Esophagus squamous epithelium (tissue), 5 donors: ENCODE results near the gene PLEKHM1. TPM values are rescaled to one million over a fixed set of nuclear protein-coding genes. Genes with fewer than 3 reads are reported as not detected.

Source experiments
- DNase-seq: peaks from one replicate; lab custom pipeline; 2025; lab: John Stamatoyannopoulos, UW
- H3K27ac ChIP-seq, 4 donors: fragments of 200-600 bp; sonication (generic); one replicate each; pipeline ENCODE4 v1.5.1; 2016 to 2019; ENCODE audit warnings: mild to moderate bottlenecking in 1 of 4
- H3K27me3 ChIP-seq, 4 donors: fragments of 200-600 bp; sonication (generic); 1 replicate in 3 of 4; 2 replicates in 1 of 4; pipeline versions ENCODE4 v1.5.1 to v1.6.0; 2017 to 2021; ENCODE audit warnings: antibody characterized with exemption in 1 of 4
- H3K36me3 ChIP-seq, 3 donors: fragments of 200-600 bp; sonication (generic); one replicate each; pipeline ENCODE4 v1.5.1; 2016 to 2019
- H3K4me1 ChIP-seq, 3 donors: fragments of 200-600 bp; sonication (generic); one replicate each; pipeline ENCODE4 v1.5.1; 2017 to 2019
- H3K4me3 ChIP-seq, 4 donors: fragments of 200-600 bp; sonication (generic); 1 replicate in 3 of 4; 2 replicates in 1 of 4; pipeline ENCODE4 v1.5.1; 2016 to 2019; ENCODE audit warnings: mild to moderate bottlenecking in 2 of 4, moderate library complexity in 1 of 4
- H3K9me3 ChIP-seq, 3 donors: fragments of 200-600 bp; sonication (generic); one replicate each; pipeline ENCODE4 v1.5.1; 2016 to 2019
- CTCF ChIP-seq, 6 experiments: fragments of 450-650 bp in 4 of 6; fragments of 200-600 bp in 2 of 6; sonication (generic) in 2 of 6; IDR thresholded peaks; one replicate each; pipeline ENCODE4 v1.5.1; 2016 to 2019; ENCODE audit warnings: antibody characterized with exemption in 6 of 6, mild to moderate bottlenecking in 4 of 6, moderate library complexity in 4 of 6
- POLR2A ChIP-seq, 4 donors: fragments of 450-650 bp; IDR thresholded peaks; one replicate each; pipeline ENCODE4 v1.6.1; 2017; ENCODE audit warnings: antibody characterized with exemption in 4 of 4, mild to moderate bottlenecking in 4 of 4, moderate library complexity in 3 of 4
- WGBS, 2 donors: methylation state at CpG; one replicate each; pipeline ENCODE4 v1.1.5; 2018; 5-methylcytosine and 5-hydroxymethylcytosine counted together
- intact Hi-C: fragments of 100-400 bp; cut with DNase I; formaldehyde crosslinking; loops from one replicate; pipeline ENCODE4 v1.15.0; 2022
- total RNA-seq, 4 donors: library from RNA; depleted of rRNA; stranded (reverse); fragments of >200 nt; gene quantifications; one replicate each; pipeline ENCODE4 v1.1.0, GENCODE V29; 2016
- donor health status: DM: yes; HTN: yes; CAD: no.

The PLEKHM1 gene
- total RNA-seq, 4 donors from 2014 or later, result 47.7 to 105 (median 81.1) TPM

GRCh38 chr17:45411348-45412105 is 79.0 kb downstream of the PLEKHM1 start:
- peak overlapping the region; percentile 71 to 82 (median 82) for H3K27ac ChIP-seq
- H3K27me3 ChIP-seq, result no peaks in the 10 kb centered on the region
- H3K9me3 ChIP-seq, result no peaks in the 10 kb centered on the region
- TF ChIP-seq CTCF (IDR thresholded peaks at IDR 0.05) (no peak), POLR2A (IDR thresholded peaks at IDR 0.05) (no peak)
- H3K4me3 ChIP-seq, result no peak overlapping the region
- H3K4me1 ChIP-seq, result peaks cover 30 to 96% (median 36%) of the 10 kb centered on the region in 3 donors
- intact Hi-C loops, result no loop called here
- DNase-seq, result no peak
- WGBS, 2 donors, result 89 to 94% methylated on average over 2 to 4 of the region's 5 CpGs
- H3K36me3 ChIP-seq, result peaks cover 0 to 7% (median 0%) of the 10 kb centered on the region in 3 donors

GRCh38 chr17:45410144-45411091 is 80.1 kb downstream of the PLEKHM1 start:
- WGBS, 2 donors, result 63 to 77% methylated on average over 9 to 14 of the region's 24 CpGs
- peaks cover 33 to 97% (median 36%) of the 10 kb centered on the region in 3 donors for H3K4me1 ChIP-seq
- DNase-seq, result no peak

GRCh38 chr17:45409659-45410076 is 80.9 kb downstream of the PLEKHM1 start:
- intact Hi-C loops, result no loop called here
- Histone ChIP-seq H3K27ac (peak overlapping the region; percentile 71 to 82 (median 78)), H3K36me3 (peaks cover 0 to 21% (median 10%) of the 10 kb centered on the region in 3 donors), H3K27me3 (no peaks in the 10 kb centered on the region), H3K9me3 (no peaks in the 10 kb centered on the region), H3K4me3 (peak overlapping the region; percentile 17 to 62 (median 39)), H3K4me1 (peaks cover 29 to 97% (median 36%) of the 10 kb centered on the region in 3 donors)
- TF ChIP-seq POLR2A (IDR thresholded peaks at IDR 0.05) (no peak), CTCF (IDR thresholded peaks at IDR 0.05) (no peak)
- DNase-seq, result no peak
- WGBS, 2 donors, result 52 to 92% methylated on average over 2 to 4 of the region's 5 CpGs

More at GRCh38 chr17:45410144-45411091, 80.1 kb downstream of the PLEKHM1 start:
- Histone ChIP-seq H3K27me3 (no peaks in the 10 kb centered on the region), H3K36me3 (peaks cover 0 to 13% (median 3%) of the 10 kb centered on the region in 3 donors), H3K4me3 (peak overlapping the region; percentile 17 to 62 (median 39)), H3K9me3 (no peaks in the 10 kb centered on the region), H3K27ac (peak overlapping the region; percentile 71 to 82 (median 78))
- intact Hi-C loops, result no loop called here
- TF ChIP-seq CTCF (IDR thresholded peaks at IDR 0.05) (no peak), POLR2A (IDR thresholded peaks at IDR 0.05) (no peak)

- intact Hi-C loops, result no loop called here
- TF ChIP-seq CTCF (IDR thresholded peaks at IDR 0.05) (no peak), POLR2A (IDR thresholded peaks at IDR 0.05) (no peak)
- Histone ChIP-seq H3K27ac (peak overlapping the region; percentile 71 to 82 (median 78)), H3K27me3 (no peaks in the 10 kb centered on the region), H3K9me3 (no peaks in the 10 kb centered on the region), H3K4me3 (peak overlapping the region in 3 of 4 donors; percentile 34 to 62 (median 44)), H3K36me3 (peaks cover 4 to 29% (median 17%) of the 10 kb centered on the region in 3 donors), H3K4me1 (peaks cover 29 to 89% (median 34%) of the 10 kb centered on the region in 3 donors)
- no peak for DNase-seq
- 53 to 54% methylated on average over 11 of the region's 11 CpGs for WGBS, 2 donors
These were observed 81.7 kb downstream of the PLEKHM1 start for GRCh38 chr17:45408611-45409421.
